Kidney epithelial cell (primary cell): ENCODE measurements around the gene TRPM8. TPM values are rescaled to one million over a fixed set of nuclear protein-coding genes. Genes with fewer than 3 reads are reported as not detected.

Source experiments
- DNase-seq: peaks from one replicate; pipeline ENCODE4 v3.0.0-alpha.2; 2010; ENCODE audit warnings: low read depth
- H3K27me3 ChIP-seq: 2 replicates; pipeline ENCODE4 v1.6.0; 2011; ENCODE audit warnings: low read length; ENCODE audit not compliant: control insufficient read depth, insufficient read depth
- H3K36me3 ChIP-seq: 2 replicates; pipeline ENCODE4 v1.5.1; 2011; ENCODE audit warnings: low read length; ENCODE audit not compliant: control insufficient read depth, insufficient read depth
- H3K4me3 ChIP-seq: 2 replicates; pipeline ENCODE4 v1.5.1; 2011; ENCODE audit warnings: low read depth, mild to moderate bottlenecking, control low read depth, low read length
- total RNA-seq: library from RNA; depleted of rRNA; stranded (reverse); fragments of >200 nt; gene quantifications from 2 replicates; pipeline ENCODE4 v1.2.3, GENCODE V29; 2015
- TF ChIP-seq, protein P1 (sequence below): IDR thresholded peaks from 2 replicates; pipeline ENCODE4 v1.5.1; 2011; ENCODE audit warnings: mild to moderate bottlenecking, moderate library complexity, low read length, control low read depth, inconsistent platforms; ENCODE audit not compliant: insufficient read depth, poor library complexity, severe bottlenecking

Gene TRPM8
- total RNA-seq, 1 donor from 2014 or later, result 0.96 TPM

- no peaks in the 10 kb centered on the region for H3K36me3 ChIP-seq
- H3K4me3 ChIP-seq, result no peak overlapping the region
- H3K27me3 ChIP-seq, result no peaks in the 10 kb centered on the region
- no peak for DNase-seq
- TF ChIP-seq, protein P1, sequence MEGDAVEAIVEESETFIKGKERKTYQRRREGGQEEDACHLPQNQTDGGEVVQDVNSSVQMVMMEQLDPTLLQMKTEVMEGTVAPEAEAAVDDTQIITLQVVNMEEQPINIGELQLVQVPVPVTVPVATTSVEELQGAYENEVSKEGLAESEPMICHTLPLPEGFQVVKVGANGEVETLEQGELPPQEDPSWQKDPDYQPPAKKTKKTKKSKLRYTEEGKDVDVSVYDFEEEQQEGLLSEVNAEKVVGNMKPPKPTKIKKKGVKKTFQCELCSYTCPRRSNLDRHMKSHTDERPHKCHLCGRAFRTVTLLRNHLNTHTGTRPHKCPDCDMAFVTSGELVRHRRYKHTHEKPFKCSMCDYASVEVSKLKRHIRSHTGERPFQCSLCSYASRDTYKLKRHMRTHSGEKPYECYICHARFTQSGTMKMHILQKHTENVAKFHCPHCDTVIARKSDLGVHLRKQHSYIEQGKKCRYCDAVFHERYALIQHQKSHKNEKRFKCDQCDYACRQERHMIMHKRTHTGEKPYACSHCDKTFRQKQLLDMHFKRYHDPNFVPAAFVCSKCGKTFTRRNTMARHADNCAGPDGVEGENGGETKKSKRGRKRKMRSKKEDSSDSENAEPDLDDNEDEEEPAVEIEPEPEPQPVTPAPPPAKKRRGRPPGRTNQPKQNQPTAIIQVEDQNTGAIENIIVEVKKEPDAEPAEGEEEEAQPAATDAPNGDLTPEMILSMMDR, result no peak
Observed at GRCh38 chr2:234038076-234038802, 121.1 kb downstream of the TRPM8 start.

DNA sequence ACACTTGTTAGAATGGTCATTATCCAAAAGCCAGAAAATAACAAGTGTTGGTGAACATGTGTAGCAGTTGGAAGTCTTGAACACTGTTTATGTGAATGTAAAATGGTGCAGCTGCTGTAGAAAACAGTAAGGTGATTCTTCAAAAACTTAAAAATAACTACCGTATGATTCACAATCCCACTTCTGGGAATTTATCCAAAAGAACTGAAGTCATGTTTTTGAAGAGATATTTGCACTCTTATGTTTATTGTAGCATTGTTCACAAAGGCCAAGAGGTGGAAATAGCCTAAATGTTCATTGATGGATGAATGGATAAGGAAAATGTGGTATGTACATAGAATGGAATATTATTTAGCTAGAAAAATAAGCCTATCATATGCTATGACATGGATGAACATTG lies 127.0 kb downstream of the TRPM8 start:
- TF ChIP-seq, protein P1, result no peak
- Histone ChIP-seq H3K4me3 (no peak overlapping the region), H3K36me3 (no peaks in the 10 kb centered on the region), H3K27me3 (no peaks in the 10 kb centered on the region)
- DNase-seq, result no peak

- Histone ChIP-seq H3K36me3 (no peaks in the 10 kb centered on the region), H3K27me3 (no peaks in the 10 kb centered on the region)
Observed at GRCh38 chr2:234046521-234046920, 129.3 kb downstream of the TRPM8 start.

GRCh38 chr2:234047361-234047760 lies 130.2 kb downstream of the TRPM8 start:
- Histone ChIP-seq H3K4me3 (no peak overlapping the region), H3K36me3 (no peaks in the 10 kb centered on the region), H3K27me3 (no peaks in the 10 kb centered on the region)
- TF ChIP-seq, protein P1, result no peak
- DNase-seq, result no peak

More at GRCh38 chr2:234046521-234046920, 129.3 kb downstream of the TRPM8 start:
- no peak for DNase-seq
- TF ChIP-seq, protein P1, result no peak
- no peak overlapping the region for H3K4me3 ChIP-seq

GRCh38 chr2:234048049-234048448 lies 130.9 kb downstream of the TRPM8 start:
- no peak for DNase-seq
- Histone ChIP-seq H3K36me3 (no peaks in the 10 kb centered on the region), H3K4me3 (no peak overlapping the region), H3K27me3 (no peaks in the 10 kb centered on the region)
- TF ChIP-seq, protein P1, result no peak

- Histone ChIP-seq H3K36me3 (no peaks in the 10 kb centered on the region), H3K27me3 (no peaks in the 10 kb centered on the region), H3K4me3 (no peak within 1 kb of the TSS)
- no peak for DNase-seq
- TF ChIP-seq, protein P1, result no peak
Observed at GRCh38 chr2:234050455-234051135, 133.4 kb downstream of the TRPM8 start, which contains the start of gene SPP2. Gene SPP2, plus strand, starts transcription at chr2:234050702. Its CDS starts 85 bp downstream, at chr2:234050787.
